Measurements from ENCODE around the gene EDEM2.

EDEM2 gene

DNA sequence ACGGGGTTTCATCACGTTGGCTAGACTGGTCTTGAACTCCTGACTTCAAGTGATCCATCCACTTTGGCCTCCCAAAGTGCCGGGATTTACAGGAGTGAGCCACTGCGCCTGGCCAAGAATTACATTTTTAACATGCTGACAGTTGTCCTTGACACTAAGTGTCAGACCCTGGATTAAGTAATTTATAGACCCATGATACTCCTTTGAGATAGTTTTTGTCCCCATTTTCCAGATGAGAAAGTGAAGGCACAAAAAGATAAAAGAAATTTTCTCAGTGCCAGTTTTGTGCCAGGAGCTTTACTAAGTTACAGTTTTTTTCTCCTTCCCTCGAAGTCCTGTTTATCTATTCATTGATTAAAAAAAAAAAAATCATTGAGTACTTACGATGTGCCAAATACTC is 9.8 kb upstream of the EDEM2 start:
- H3K4ac ChIP-seq (ENCODE audit: low read length): no peak overlapping the region
- no peaks in the 10 kb centered on the region for H3K9me3 ChIP-seq (replicated peaks in 1 of 2; ENCODE audit: control insufficient read depth in 2 of 2, insufficient read depth in 1 of 2, low read depth in 1 of 2, low read length in 2 of 2)
- H3K14ac ChIP-seq (ENCODE audit: low read length): no peak overlapping the region
- WGBS, 2 donors (ENCODE audit: extremely low coverage in 2 of 2, insufficient read length in 2 of 2, insufficient replicate concordance in 1 of 2): no CpG with 5 or more reads among the region's 6 CpGs
- no peaks in the 10 kb centered on the region for H3K27me3 ChIP-seq (ENCODE audit: control insufficient read depth in 3 of 3, insufficient read depth in 3 of 3, low read depth in 1 of 3, low read length in 3 of 3)
- H3K4me3 ChIP-seq (ENCODE audit: low read length in 2 of 2): no peak overlapping the region
- H4K8ac ChIP-seq (ENCODE audit: low read depth, low read length): no peak overlapping the region
- H2BK15ac ChIP-seq (ENCODE audit: low read length): no peak overlapping the region
- H3K4me2 ChIP-seq (ENCODE audit: insufficient read depth, low read length, poor library complexity, severe bottlenecking): no peak overlapping the region
- H3K9ac ChIP-seq (ENCODE audit: low read depth, low read length, poor library complexity): no peak overlapping the region
- H2AK5ac ChIP-seq (ENCODE audit: low read depth, low read length): no peak overlapping the region
- H2BK5ac ChIP-seq (ENCODE audit: low read length): no peak overlapping the region
- H3K36me3 ChIP-seq (replicated peaks in 1 of 2; ENCODE audit: control insufficient read depth in 2 of 2, insufficient read depth in 2 of 2, low read length in 2 of 2): no peaks in the 10 kb centered on the region
- no peaks in the 10 kb centered on the region for H3K4me1 ChIP-seq (ENCODE audit: control insufficient read depth in 2 of 2, insufficient read depth in 1 of 2, low read depth in 1 of 2, low read length in 2 of 2)
- no peak overlapping the region for H3K18ac ChIP-seq (ENCODE audit: low read length)
- no peak overlapping the region for H3K27ac ChIP-seq (replicated peaks; ENCODE audit: low read length)
- no peaks in the 10 kb centered on the region for H3K79me1 ChIP-seq (ENCODE audit: low read depth, low read length)
- no peak for DNase-seq (ENCODE audit: low spot score)
- no peak overlapping the region for H2AFZ ChIP-seq (ENCODE audit: low read length)
- H4K91ac ChIP-seq (ENCODE audit: low read depth, low read length, poor library complexity): no peak overlapping the region
- no peak overlapping the region for H2BK120ac ChIP-seq (ENCODE audit: low read depth, low read length)
- no peak overlapping the region for H3K23ac ChIP-seq (ENCODE audit: low read depth, low read length, poor library complexity)
- H2BK12ac ChIP-seq (ENCODE audit: low read length): no peak overlapping the region

DNA sequence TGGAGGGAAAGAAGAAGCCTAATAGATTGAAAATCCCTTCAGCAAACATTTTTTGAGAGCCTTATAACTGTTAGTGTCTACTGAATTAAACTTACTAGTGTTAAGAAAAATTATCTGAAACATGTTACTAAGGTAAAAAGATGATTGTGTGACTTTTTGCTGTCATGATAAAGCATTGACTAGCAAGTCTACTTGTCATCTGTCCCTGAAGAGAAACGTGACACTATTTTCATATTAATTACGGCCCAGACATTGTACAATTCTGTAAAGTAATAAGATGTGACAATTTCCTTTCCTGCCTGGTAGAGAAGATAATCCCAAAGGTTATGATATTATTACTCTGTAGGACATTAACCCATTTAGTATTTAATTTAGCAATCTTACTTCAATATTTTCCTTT is 8.8 kb upstream of the EDEM2 start:
- Histone ChIP-seq H3K27ac (replicated peaks; ENCODE audit: low read length) (no peak overlapping the region), H3K14ac (ENCODE audit: low read length) (no peak overlapping the region), H3K27me3 (ENCODE audit: control insufficient read depth in 3 of 3, insufficient read depth in 3 of 3, low read depth in 1 of 3, low read length in 3 of 3) (no peaks in the 10 kb centered on the region), H3K4me2 (ENCODE audit: insufficient read depth, low read length, poor library complexity, severe bottlenecking) (no peak overlapping the region), H2BK15ac (ENCODE audit: low read length) (no peak overlapping the region), H3K9me3 (replicated peaks in 1 of 2; ENCODE audit: control insufficient read depth in 2 of 2, insufficient read depth in 1 of 2, low read depth in 1 of 2, low read length in 2 of 2) (no peaks in the 10 kb centered on the region), H3K79me1 (ENCODE audit: low read depth, low read length) (no peaks in the 10 kb centered on the region), H2BK120ac (ENCODE audit: low read depth, low read length) (no peak overlapping the region), H2AK5ac (ENCODE audit: low read depth, low read length) (no peak overlapping the region), H3K4me1 (ENCODE audit: control insufficient read depth in 2 of 2, insufficient read depth in 1 of 2, low read depth in 1 of 2, low read length in 2 of 2) (no peaks in the 10 kb centered on the region), H3K36me3 (replicated peaks in 1 of 2; ENCODE audit: control insufficient read depth in 2 of 2, insufficient read depth in 2 of 2, low read length in 2 of 2) (no peaks in the 10 kb centered on the region), H4K8ac (ENCODE audit: low read depth, low read length) (no peak overlapping the region), H2BK12ac (ENCODE audit: low read length) (no peak overlapping the region), H3K9ac (ENCODE audit: low read depth, low read length, poor library complexity) (no peak overlapping the region), H3K4me3 (ENCODE audit: low read length in 2 of 2) (no peak overlapping the region), H2BK5ac (ENCODE audit: low read length) (no peak overlapping the region), H4K91ac (ENCODE audit: low read depth, low read length, poor library complexity) (no peak overlapping the region), H3K18ac (ENCODE audit: low read length) (no peak overlapping the region), H3K23ac (ENCODE audit: low read depth, low read length, poor library complexity) (no peak overlapping the region), H3K4ac (ENCODE audit: low read length) (no peak overlapping the region), H2AFZ (ENCODE audit: low read length) (no peak overlapping the region)
- no CpG with 5 or more reads among the region's 2 CpGs for WGBS, 2 donors (ENCODE audit: extremely low coverage in 2 of 2, insufficient read length in 2 of 2, insufficient replicate concordance in 1 of 2)
- no peak for DNase-seq (ENCODE audit: low spot score)

- H3K4me1 ChIP-seq (ENCODE audit: control insufficient read depth in 2 of 2, insufficient read depth in 1 of 2, low read depth in 1 of 2, low read length in 2 of 2): peaks cover 0 to 3% of the 10 kb centered on the region in 2 donors
- no peak overlapping the region for H3K14ac ChIP-seq (ENCODE audit: low read length)
- H2BK120ac ChIP-seq (ENCODE audit: low read depth, low read length): no peak overlapping the region
- no CpG with 5 or more reads among the region's 4 CpGs for WGBS, 2 donors (ENCODE audit: extremely low coverage in 2 of 2, insufficient read length in 2 of 2, insufficient replicate concordance in 1 of 2)
- H2BK15ac ChIP-seq (ENCODE audit: low read length): no peak overlapping the region
- no peak overlapping the region for H3K9ac ChIP-seq (ENCODE audit: low read depth, low read length, poor library complexity)
- H3K23ac ChIP-seq (ENCODE audit: low read depth, low read length, poor library complexity): no peak overlapping the region
- H3K36me3 ChIP-seq (replicated peaks in 1 of 2; ENCODE audit: control insufficient read depth in 2 of 2, insufficient read depth in 2 of 2, low read length in 2 of 2): no peaks in the 10 kb centered on the region
- H4K91ac ChIP-seq (ENCODE audit: low read depth, low read length, poor library complexity): no peak overlapping the region
- no peak overlapping the region for H2BK12ac ChIP-seq (ENCODE audit: low read length)
- no peak overlapping the region for H3K4me3 ChIP-seq (ENCODE audit: low read length in 2 of 2)
- H3K18ac ChIP-seq (ENCODE audit: low read length): no peak overlapping the region
- no peak for DNase-seq (ENCODE audit: low spot score)
- no peaks in the 10 kb centered on the region for H3K27me3 ChIP-seq (ENCODE audit: control insufficient read depth in 3 of 3, insufficient read depth in 3 of 3, low read depth in 1 of 3, low read length in 3 of 3)
- no peaks in the 10 kb centered on the region for H3K79me1 ChIP-seq (ENCODE audit: low read depth, low read length)
- no peak overlapping the region for H3K27ac ChIP-seq (replicated peaks; ENCODE audit: low read length)
- H4K8ac ChIP-seq (ENCODE audit: low read depth, low read length): no peak overlapping the region
- no peaks in the 10 kb centered on the region for H3K9me3 ChIP-seq (replicated peaks in 1 of 2; ENCODE audit: control insufficient read depth in 2 of 2, insufficient read depth in 1 of 2, low read depth in 1 of 2, low read length in 2 of 2)
- no peak overlapping the region for H2BK5ac ChIP-seq (ENCODE audit: low read length)
- no peak overlapping the region for H3K4ac ChIP-seq (ENCODE audit: low read length)
- no peak overlapping the region for H2AK5ac ChIP-seq (ENCODE audit: low read depth, low read length)
- no peak overlapping the region for H2AFZ ChIP-seq (ENCODE audit: low read length)
- no peak overlapping the region for H3K4me2 ChIP-seq (ENCODE audit: insufficient read depth, low read length, poor library complexity, severe bottlenecking)
These were observed 4.6 kb upstream of the EDEM2 start for GRCh38 chr20:35151736-35152135.

GRCh38 chr20:35150846-35151579 is 3.9 kb upstream of the EDEM2 start:
- H3K23ac ChIP-seq (ENCODE audit: low read depth, low read length, poor library complexity): no peak overlapping the region
- no peak overlapping the region for H2BK12ac ChIP-seq (ENCODE audit: low read length)
- no peaks in the 10 kb centered on the region for H3K79me1 ChIP-seq (ENCODE audit: low read depth, low read length)
- no CpG with 5 or more reads among the region's 6 CpGs for WGBS, 2 donors (ENCODE audit: extremely low coverage in 2 of 2, insufficient read length in 2 of 2, insufficient replicate concordance in 1 of 2)
- H2AK5ac ChIP-seq (ENCODE audit: low read depth, low read length): no peak overlapping the region
- H2BK5ac ChIP-seq (ENCODE audit: low read length): no peak overlapping the region
- H3K4me2 ChIP-seq (ENCODE audit: insufficient read depth, low read length, poor library complexity, severe bottlenecking): no peak overlapping the region
- no peak overlapping the region for H3K4me3 ChIP-seq (ENCODE audit: low read length in 2 of 2)
- no peaks in the 10 kb centered on the region for H3K9me3 ChIP-seq (replicated peaks in 1 of 2; ENCODE audit: control insufficient read depth in 2 of 2, insufficient read depth in 1 of 2, low read depth in 1 of 2, low read length in 2 of 2)
- no peak overlapping the region for H2BK120ac ChIP-seq (ENCODE audit: low read depth, low read length)
- peaks cover 0 to 6% of the 10 kb centered on the region in 2 donors for H3K4me1 ChIP-seq (ENCODE audit: control insufficient read depth in 2 of 2, insufficient read depth in 1 of 2, low read depth in 1 of 2, low read length in 2 of 2)
- no peaks in the 10 kb centered on the region for H3K36me3 ChIP-seq (replicated peaks in 1 of 2; ENCODE audit: control insufficient read depth in 2 of 2, insufficient read depth in 2 of 2, low read length in 2 of 2)
- no peak for DNase-seq (ENCODE audit: low spot score)
- no peak overlapping the region for H2AFZ ChIP-seq (ENCODE audit: low read length)
- no peak overlapping the region for H3K18ac ChIP-seq (ENCODE audit: low read length)
- H3K27ac ChIP-seq (replicated peaks; ENCODE audit: low read length): no peak overlapping the region
- H3K9ac ChIP-seq (ENCODE audit: low read depth, low read length, poor library complexity): no peak overlapping the region
- H2BK15ac ChIP-seq (ENCODE audit: low read length): no peak overlapping the region
- no peaks in the 10 kb centered on the region for H3K27me3 ChIP-seq (ENCODE audit: control insufficient read depth in 3 of 3, insufficient read depth in 3 of 3, low read depth in 1 of 3, low read length in 3 of 3)
- H4K8ac ChIP-seq (ENCODE audit: low read depth, low read length): no peak overlapping the region
- H3K4ac ChIP-seq (ENCODE audit: low read length): no peak overlapping the region
- no peak overlapping the region for H4K91ac ChIP-seq (ENCODE audit: low read depth, low read length, poor library complexity)
- H3K14ac ChIP-seq (ENCODE audit: low read length): no peak overlapping the region

Data from neuronal stem cell (in vitro differentiated cells).